Posterior vena cava (tissue), 2 donors: ENCODE results near the gene GCHFR. TPM values are rescaled to one million over a fixed set of nuclear protein-coding genes. Genes with fewer than 3 reads are reported as not detected.

ENCODE experiments used
- DNase-seq: peaks from one replicate; pipeline ENCODE4 v3.0.0-alpha.2; 2020; ENCODE audit warnings: low spot score
- intact Hi-C, 2 donors: fragments of 100-400 bp; cut with DNase I; formaldehyde crosslinking; loops; one replicate each; pipeline versions ENCODE4 v1.14.1 to v1.14.2; 2022 to 2023
- total RNA-seq, 2 donors: library from RNA; stranded (reverse); fragmentation: NEBNext Ultra II Directional; extraction: Animal tissue kit (Norgen Biotek cat#: 25700); gene quantifications; one replicate each; pipeline ENCODE4 v1.2.1, GENCODE V29; 2021
- donor health status: DM: yes; HTN: yes; CAD: no.
- donor health status: DM: yes; HTN: yes; CAD: no.

Gene GCHFR
- total RNA-seq, 2 donors from 2014 or later = 7.1 to 8.9 TPM

DNA sequence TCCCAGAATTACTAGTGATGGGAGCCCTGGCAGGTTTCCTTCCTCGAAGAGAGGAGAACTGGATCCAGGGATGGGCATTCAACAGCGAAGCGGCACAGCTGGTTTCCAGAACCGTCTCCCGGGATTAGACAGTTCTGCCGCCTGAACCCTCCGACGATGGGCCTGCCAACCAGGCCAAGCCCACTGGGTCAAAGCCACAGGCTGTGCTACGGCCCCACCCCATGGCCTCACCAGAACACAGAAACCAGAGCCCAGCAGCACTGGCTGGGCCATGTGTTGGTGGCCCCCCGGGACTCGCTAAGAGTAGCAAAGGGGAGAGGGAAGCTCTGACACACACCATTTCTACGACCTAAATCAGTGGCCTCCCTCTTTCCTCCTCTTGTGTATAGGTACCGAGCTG lies 8.1 kb downstream of the GCHFR start:
- intact Hi-C loops = no loop called here
- DNase-seq = no peak

GRCh38 chr15:40773496-40773895 lies 9.6 kb downstream of the GCHFR start:
- intact Hi-C loops = no loop called here
- DNase-seq = no peak

- DNase-seq = no peak
- intact Hi-C loops = no loop called here
Observed at GRCh38 chr15:40773902-40774301, 10.0 kb downstream of the GCHFR start.

GRCh38 chr15:40775007-40775406 lies 11.1 kb downstream of the GCHFR start:
- no peak for DNase-seq
- intact Hi-C loops = no loop called here

GRCh38 chr15:40775740-40776536 lies 12.1 kb downstream of the GCHFR start:
- intact Hi-C loops = no loop called here
- DNase-seq = no peak

- intact Hi-C loops = no loop called here
- DNase-seq = no peak
Observed at GRCh38 chr15:40776537-40777141, 12.8 kb downstream of the GCHFR start.

GRCh38 chr15:40782609-40783227 lies 18.9 kb downstream of the GCHFR start:
- DNase-seq = no peak
- intact Hi-C loops = no loop called here

GRCh38 chr15:40785164-40785563 lies 21.3 kb downstream of the GCHFR start:
- intact Hi-C loops = no loop called here

DNA sequence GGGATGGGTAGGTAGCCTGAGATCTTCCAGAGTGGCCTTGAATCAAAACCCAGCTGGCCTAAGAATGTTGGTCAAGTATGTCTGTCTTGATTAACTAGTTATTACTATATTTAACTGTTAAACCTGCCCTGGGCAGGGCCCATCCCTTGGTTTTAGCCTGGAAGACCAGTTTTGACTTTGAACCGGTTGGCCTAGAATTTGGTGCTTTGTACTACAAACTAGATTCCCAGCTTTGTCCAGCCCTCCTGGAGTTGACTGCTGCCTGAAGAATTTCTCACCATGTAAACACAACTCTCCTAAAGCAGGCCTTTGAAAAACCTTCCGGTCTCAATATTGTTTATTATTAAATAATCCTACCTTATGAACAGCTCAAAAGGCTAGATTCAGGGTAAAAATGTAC lies 21.9 kb downstream of the GCHFR start:
- no peak for DNase-seq
- intact Hi-C loops = no loop called here

More at GRCh38 chr15:40785164-40785563, 21.3 kb downstream of the GCHFR start:
- DNase-seq = no peak

GRCh38 chr15:40787344-40787841 lies 23.5 kb downstream of the GCHFR start:
- DNase-seq = no peak
- intact Hi-C loops = no loop called here

DNA sequence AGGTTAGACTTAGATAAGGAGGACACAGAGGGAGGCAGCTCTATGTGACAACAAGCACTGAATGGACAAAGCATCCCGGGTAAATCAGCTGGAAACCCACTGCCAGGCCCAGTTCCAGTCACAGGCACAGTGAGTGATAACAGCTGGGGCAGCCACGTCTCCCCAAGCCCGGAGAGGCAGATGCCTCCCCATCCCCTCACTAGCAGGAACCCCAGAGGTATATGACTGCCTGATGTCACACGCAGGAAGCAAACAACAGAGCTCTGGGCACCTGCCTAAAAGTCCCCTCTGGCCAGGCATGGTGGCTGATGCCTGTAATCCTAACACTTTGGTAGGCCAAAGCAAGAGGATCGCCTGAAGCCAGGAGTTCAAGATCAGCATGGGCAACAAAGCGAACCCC lies 24.1 kb downstream of the GCHFR start:
- DNase-seq = no peak

GRCh38 chr15:40789119-40789518 lies 25.3 kb downstream of the GCHFR start:
- no peak for DNase-seq
- intact Hi-C loops = no loop called here

More for the DNA sequence above, 24.1 kb downstream of the GCHFR start:
- intact Hi-C loops = no loop called here

DNA sequence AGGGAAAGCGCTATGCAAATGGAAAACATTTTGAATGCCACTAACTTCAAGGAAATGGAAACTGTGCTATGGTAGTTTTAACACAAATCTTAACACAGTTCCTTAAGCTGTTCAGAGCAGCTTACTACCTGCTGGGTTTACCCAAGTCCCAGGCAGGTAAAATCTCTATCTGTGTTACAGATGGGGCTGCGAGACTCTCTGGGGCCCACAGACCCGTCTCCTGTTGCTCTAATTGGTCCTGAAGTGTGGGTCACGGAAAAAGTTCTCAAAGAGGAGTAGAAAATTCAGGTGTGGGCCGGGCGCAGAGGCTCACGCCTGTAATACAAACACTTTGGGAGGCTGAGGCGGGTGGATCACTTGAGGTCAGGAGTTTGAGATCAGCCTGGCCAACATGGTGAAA lies 26.1 kb downstream of the GCHFR start:
- DNase-seq = no peak
- intact Hi-C loops = no loop called here

GRCh38 chr15:40790718-40791117 lies 26.9 kb downstream of the GCHFR start:
- intact Hi-C loops = no loop called here
- no peak for DNase-seq

GRCh38 chr15:40792394-40792793 lies 28.5 kb downstream of the GCHFR start:
- intact Hi-C loops = no loop called here
- no peak for DNase-seq

DNA sequence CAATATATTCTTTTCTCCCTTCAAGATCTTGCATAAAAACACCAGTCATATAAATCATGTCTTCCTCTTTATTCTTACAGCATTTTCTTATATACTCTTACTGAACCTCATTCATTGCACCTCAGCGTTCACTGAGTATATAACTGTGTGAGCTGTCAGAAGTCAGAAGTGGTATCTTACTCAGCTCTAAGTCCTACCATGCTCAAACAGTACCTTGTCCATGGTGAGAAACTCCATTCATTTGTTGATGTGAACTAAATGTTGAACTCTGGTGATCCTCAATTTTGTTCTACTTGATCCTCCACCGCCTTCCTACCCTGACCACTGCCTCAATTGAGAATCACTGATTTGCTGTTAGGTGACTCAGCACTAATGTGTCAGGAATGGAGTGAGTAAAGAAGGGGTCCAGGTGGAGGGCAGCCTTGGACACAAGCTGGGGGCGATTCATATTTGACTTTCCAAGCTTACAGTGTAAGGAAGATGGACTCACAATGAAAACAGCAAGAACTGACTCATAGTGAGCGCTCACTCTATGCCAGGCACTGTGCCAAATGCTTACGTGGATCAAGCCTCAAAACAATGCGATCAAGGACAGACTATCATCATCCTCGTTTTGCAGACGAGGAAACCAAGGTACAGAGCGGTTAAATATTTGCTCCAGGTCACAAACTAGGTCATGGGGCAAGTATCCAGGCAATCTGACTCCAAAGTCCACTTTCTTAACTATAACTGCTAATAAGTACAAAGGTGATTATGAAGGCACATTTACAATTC lies 29.5 kb downstream of the GCHFR start:
- intact Hi-C loops = no loop called here
- DNase-seq = no peak

DNA sequence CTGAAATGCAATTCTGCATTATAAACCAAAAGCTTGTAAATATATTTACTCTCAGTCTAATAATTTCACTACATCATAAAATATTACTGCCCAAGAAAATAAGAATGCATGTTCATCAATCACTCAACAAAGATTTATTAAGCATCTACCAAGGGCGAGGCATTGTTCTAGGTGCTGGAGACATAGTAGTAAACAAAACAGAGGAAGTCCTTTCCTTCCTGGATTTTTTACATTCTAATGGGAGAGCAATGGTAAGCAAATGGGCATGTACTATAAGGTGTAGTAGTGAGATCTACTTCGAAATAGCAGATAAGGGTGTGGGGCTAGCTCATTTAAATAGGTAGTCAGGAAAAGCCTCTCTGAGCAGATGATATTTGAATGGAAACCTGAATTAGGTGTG lies 32.2 kb downstream of the GCHFR start:
- intact Hi-C loops = no loop called here
- DNase-seq = no peak

- no peak for DNase-seq
- intact Hi-C loops = no loop called here
Observed at GRCh38 chr15:40796512-40796911, 32.6 kb downstream of the GCHFR start.

GRCh38 chr15:40799523-40799922 lies 35.7 kb downstream of the GCHFR start:
- intact Hi-C loops = no loop called here
- DNase-seq = no peak

DNA sequence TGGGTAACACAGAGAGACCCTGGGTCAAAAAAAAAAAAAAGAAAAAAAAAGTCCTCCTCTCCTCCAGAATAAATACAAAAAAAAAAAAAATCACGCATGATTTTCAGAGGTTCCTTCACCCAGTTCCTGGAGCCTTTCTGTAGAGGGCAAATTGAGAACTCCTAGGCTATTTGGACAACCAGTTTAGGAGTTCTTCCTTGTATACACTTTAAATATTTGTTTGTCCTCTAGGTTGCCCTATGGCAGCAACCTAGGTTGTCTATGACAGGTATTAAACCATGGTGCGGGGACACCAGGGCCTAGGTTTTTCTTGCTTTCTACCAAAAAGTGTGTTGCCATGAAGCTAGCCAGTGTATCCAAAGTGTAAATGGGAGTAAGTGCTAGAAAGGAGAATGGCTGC lies 39.2 kb downstream of the GCHFR start:
- no peak for DNase-seq
- intact Hi-C loops = no loop called here
